K562 (cell line): ENCODE results near the gene RASIP1. TPM values are rescaled to one million over a fixed set of nuclear protein-coding genes. Genes with fewer than 3 reads are reported as not detected.

Experiments used
- BCOR ChIP-seq: fragments of 450-650 bp; IDR thresholded peaks from 2 replicates; pipeline ENCODE4 v1.6.1; 2016
- HNRNPLL ChIP-seq: fragments of 200-400 bp; formaldehyde crosslinking; IDR thresholded peaks from 2 replicates; pipeline ENCODE4 v1.6.1; 2017; ENCODE audit warnings: low read length, low read depth, mild to moderate bottlenecking; ENCODE audit not compliant: poor library complexity, severe bottlenecking
- MTF1 ChIP-seq: fragments of 250-450 bp; sonication (Bioruptor Pico); IDR thresholded peaks from 2 replicates; pipeline ENCODE4 v1.9.0; 2021; ENCODE audit warnings: moderate library complexity, mild to moderate bottlenecking, inconsistent platforms, borderline replicate concordance
- RAD21 ChIP-seq, 2 experiments: fragments of 250-450 bp in 1 of 2; fragments of 450-650 bp in 1 of 2; sonication (Bioruptor Pico) in 1 of 2; formaldehyde crosslinking in 1 of 2; IDR thresholded peaks in 1 of 2; conservative IDR thresholded peaks in 1 of 2; 2 replicates each; pipeline versions ENCODE4 v1.4.0 to v1.8.0; 2020 to 2022; ENCODE audit warnings: mild to moderate bottlenecking in 2 of 2, moderate library complexity in 1 of 2
- SMC3 ChIP-seq: conservative IDR thresholded peaks from 2 replicates; pipeline ENCODE4 v1.6.1; 2011; ENCODE audit warnings: low read depth, low read length, improper control_type of control experiment; ENCODE audit not compliant: insufficient read depth
- SRSF1 ChIP-seq: fragments of 200-400 bp; formaldehyde crosslinking; IDR thresholded peaks from 2 replicates; pipeline ENCODE4 v1.6.1; 2017; ENCODE audit warnings: mild to moderate bottlenecking, low read depth, low read length, moderate library complexity
- SRSF3 ChIP-seq: fragments of 200-400 bp; formaldehyde crosslinking; IDR thresholded peaks from 2 replicates; pipeline ENCODE4 v1.6.1; 2016; ENCODE audit warnings: mild to moderate bottlenecking, low read length, moderate library complexity; ENCODE audit not compliant: insufficient read depth
- TOE1 ChIP-seq, 2 experiments: fragments of 450-650 bp in 1 of 2; sonication (generic) in 1 of 2; formaldehyde crosslinking in 1 of 2; IDR thresholded peaks; 2 replicates each; pipeline versions ENCODE4 v1.7.1 to v1.8.0; 2016 to 2022; ENCODE audit warnings: borderline replicate concordance in 2 of 2, mild to moderate bottlenecking in 2 of 2, antibody characterized with exemption in 1 of 2, inconsistent platforms in 1 of 2, low read depth in 1 of 2, missing genetic modification reagents in 1 of 2, moderate library complexity in 1 of 2
- WHSC1 ChIP-seq: IDR thresholded peaks from one replicate; pipeline ENCODE4 v1.6.1; 2012; ENCODE audit warnings: low read length, control low read depth, inconsistent platforms
- polyA plus RNA-seq, 8 experiments: library from polyadenylated mRNA; depleted of rRNA in 4 of 8; stranded (reverse) in 5 of 8; unstranded in 3 of 8; fragments of >200 nt; fragmentation: Nextera tagmentation in 2 of 8; fragmentation: Illumina TruSeq in 1 of 8; extraction: Ambion mirVana in 2 of 8; extraction: Trizol in 1 of 8; gene quantifications; 2 replicates each; pipeline versions ENCODE4 v1.2.1 to v1.2.3, GENCODE V29; 2011 to 2014; ENCODE audit warnings: inconsistent platforms in 1 of 8, missing spikeins in 1 of 8
- total RNA-seq, 7 experiments: library from RNA; depleted of rRNA in 6 of 7; stranded (reverse); fragments of >200 nt in 6 of 7; fragmentation: Illumina TruSeq in 2 of 7; extraction: Trizol in 2 of 7; gene quantifications; 2 replicates each; pipeline versions ENCODE4 v1.2.1 to v1.2.3, GENCODE V29; 2011 to 2021; ENCODE audit warnings: low replicate concordance in 1 of 7
- TF ChIP-seq, protein P1 (sequence below): fragments of 450-650 bp; formaldehyde crosslinking; IDR thresholded peaks from 2 replicates; pipeline ENCODE4 v1.4.0; 2020; ENCODE audit warnings: mild to moderate bottlenecking, moderate library complexity
- TF ChIP-seq, protein P2 (sequence below), 2 experiments: fragments of 450-650 bp; formaldehyde crosslinking in 1 of 2; IDR thresholded peaks; 2 replicates each; pipeline versions ENCODE4 v1.4.0 to v1.6.1; 2014 to 2020; ENCODE audit warnings: mild to moderate bottlenecking in 2 of 2, borderline replicate concordance in 1 of 2, low read depth in 1 of 2
- TF ChIP-seq, protein P3 (sequence below): sonication (generic); formaldehyde crosslinking; IDR thresholded peaks from 2 replicates; pipeline ENCODE4 v1.8.1; 2023; ENCODE audit warnings: mild to moderate bottlenecking, missing genetic modification reagents, moderate library complexity

RASIP1 gene
- total and polyA plus RNA-seq, 9 of the 15 experiments (the other 6 are each of a cell fraction or from before 2014, with no cell fraction given): 0.20 to 4.7 (median 1.5) TPM

DNA sequence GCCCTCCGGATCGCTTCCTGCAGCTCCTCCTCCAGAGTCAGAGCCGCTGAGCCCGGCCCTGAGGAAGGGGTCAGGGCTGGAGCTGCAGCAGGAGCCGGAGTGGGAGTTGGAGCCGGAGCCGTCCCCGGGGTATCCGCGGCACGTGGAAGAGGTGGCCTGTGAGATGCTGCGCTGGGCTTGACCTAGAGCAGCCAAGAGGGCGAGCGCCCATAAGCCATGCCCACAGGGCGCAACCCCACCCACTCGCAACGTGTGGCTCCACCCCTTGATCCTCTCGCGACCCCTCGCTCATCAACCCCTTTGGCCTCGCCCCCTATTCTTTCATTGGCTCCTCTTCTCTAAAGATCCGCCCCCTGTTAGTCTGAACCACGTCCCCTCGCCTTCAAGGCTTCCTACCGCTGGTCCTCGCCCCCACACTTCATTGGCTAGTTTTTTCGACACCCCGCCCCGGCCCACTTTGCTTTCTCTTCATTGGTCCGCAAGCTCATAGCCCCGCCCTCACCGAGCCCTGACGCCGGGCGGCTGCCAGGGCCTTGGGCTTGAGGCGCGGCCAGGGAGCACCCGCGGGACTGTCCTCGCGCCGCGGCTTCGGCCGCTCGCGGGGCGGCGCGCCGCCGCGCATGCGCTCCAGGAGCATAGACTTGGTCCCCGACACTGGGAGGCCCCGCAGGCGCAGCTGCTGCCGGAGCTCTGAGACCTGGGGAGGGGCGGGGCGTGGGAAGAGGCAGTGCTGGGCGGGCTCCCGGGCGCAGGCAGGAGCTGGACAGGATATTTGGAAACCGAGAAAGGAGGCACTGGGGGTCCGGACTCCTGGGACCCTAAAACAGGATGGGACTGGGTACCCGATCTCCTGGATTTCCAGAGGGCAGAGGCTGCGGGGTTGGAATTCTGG is 26.3 kb downstream of the RASIP1 start (continued):
- TF ChIP-seq HNRNPLL: peak; percentile 27
- TF ChIP-seq SRSF1: no peak
- TF ChIP-seq, protein P1, sequence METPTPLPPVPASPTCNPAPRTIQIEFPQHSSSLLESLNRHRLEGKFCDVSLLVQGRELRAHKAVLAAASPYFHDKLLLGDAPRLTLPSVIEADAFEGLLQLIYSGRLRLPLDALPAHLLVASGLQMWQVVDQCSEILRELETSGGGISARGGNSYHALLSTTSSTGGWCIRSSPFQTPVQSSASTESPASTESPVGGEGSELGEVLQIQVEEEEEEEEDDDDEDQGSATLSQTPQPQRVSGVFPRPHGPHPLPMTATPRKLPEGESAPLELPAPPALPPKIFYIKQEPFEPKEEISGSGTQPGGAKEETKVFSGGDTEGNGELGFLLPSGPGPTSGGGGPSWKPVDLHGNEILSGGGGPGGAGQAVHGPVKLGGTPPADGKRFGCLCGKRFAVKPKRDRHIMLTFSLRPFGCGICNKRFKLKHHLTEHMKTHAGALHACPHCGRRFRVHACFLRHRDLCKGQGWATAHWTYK (CRISPR knock-in tag): no peak
- TF ChIP-seq BCOR: no peak
- TF ChIP-seq SMC3: no peak
- TF ChIP-seq RAD21 (CRISPR knock-in tag; conservative IDR thresholded peaks at IDR 0.05 in 1 of 2, IDR thresholded peaks at IDR 0.05 in 1 of 2): no peak
- TF ChIP-seq WHSC1: no peak
- TF ChIP-seq, protein P2, sequence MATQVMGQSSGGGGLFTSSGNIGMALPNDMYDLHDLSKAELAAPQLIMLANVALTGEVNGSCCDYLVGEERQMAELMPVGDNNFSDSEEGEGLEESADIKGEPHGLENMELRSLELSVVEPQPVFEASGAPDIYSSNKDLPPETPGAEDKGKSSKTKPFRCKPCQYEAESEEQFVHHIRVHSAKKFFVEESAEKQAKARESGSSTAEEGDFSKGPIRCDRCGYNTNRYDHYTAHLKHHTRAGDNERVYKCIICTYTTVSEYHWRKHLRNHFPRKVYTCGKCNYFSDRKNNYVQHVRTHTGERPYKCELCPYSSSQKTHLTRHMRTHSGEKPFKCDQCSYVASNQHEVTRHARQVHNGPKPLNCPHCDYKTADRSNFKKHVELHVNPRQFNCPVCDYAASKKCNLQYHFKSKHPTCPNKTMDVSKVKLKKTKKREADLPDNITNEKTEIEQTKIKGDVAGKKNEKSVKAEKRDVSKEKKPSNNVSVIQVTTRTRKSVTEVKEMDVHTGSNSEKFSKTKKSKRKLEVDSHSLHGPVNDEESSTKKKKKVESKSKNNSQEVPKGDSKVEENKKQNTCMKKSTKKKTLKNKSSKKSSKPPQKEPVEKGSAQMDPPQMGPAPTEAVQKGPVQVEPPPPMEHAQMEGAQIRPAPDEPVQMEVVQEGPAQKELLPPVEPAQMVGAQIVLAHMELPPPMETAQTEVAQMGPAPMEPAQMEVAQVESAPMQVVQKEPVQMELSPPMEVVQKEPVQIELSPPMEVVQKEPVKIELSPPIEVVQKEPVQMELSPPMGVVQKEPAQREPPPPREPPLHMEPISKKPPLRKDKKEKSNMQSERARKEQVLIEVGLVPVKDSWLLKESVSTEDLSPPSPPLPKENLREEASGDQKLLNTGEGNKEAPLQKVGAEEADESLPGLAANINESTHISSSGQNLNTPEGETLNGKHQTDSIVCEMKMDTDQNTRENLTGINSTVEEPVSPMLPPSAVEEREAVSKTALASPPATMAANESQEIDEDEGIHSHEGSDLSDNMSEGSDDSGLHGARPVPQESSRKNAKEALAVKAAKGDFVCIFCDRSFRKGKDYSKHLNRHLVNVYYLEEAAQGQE (IDR thresholded peaks at IDR 0.05; ENCODE audit: borderline replicate concordance): peak; percentile 6; the same call in 1 of the 2 replicates
- TF ChIP-seq, protein P2 (CRISPR knock-in tag; IDR thresholded peaks at IDR 0.05; ENCODE audit: low read depth): no peak
- TF ChIP-seq, protein P3, sequence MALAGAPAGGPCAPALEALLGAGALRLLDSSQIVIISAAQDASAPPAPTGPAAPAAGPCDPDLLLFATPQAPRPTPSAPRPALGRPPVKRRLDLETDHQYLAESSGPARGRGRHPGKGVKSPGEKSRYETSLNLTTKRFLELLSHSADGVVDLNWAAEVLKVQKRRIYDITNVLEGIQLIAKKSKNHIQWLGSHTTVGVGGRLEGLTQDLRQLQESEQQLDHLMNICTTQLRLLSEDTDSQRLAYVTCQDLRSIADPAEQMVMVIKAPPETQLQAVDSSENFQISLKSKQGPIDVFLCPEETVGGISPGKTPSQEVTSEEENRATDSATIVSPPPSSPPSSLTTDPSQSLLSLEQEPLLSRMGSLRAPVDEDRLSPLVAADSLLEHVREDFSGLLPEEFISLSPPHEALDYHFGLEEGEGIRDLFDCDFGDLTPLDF: peak; percentile 61; the same call in 1 of the 2 replicates
- no peak for TF ChIP-seq SRSF3
- TF ChIP-seq TOE1 (IDR thresholded peaks at IDR 0.05; ENCODE audit: borderline replicate concordance): peak; percentile 47; the same call in 1 of the 2 replicates
- no peak for TF ChIP-seq TOE1 (CRISPR knock-in tag; IDR thresholded peaks at IDR 0.05; ENCODE audit: borderline replicate concordance, low read depth)
- TF ChIP-seq MTF1 (CRISPR knock-in tag): no peak
